Esophagus (tissue), 2 donors: Measurements from ENCODE around the gene RGS5. TPM values are rescaled to one million over a fixed set of nuclear protein-coding genes. Genes with fewer than 3 reads are reported as not detected.

Experiments
- H3K27ac ChIP-seq, 2 donors: one replicate each; pipeline ENCODE4 v1.5.1; 2013; ENCODE audit warnings: low read depth in 2 of 2, mild to moderate bottlenecking in 2 of 2, inconsistent platforms in 1 of 2, low read length in 1 of 2, moderate library complexity in 1 of 2
- H3K27me3 ChIP-seq, 2 donors: one replicate each; pipeline ENCODE4 v1.6.1; 2013; ENCODE audit warnings: low read length in 2 of 2, control low read depth in 1 of 2, mild to moderate bottlenecking in 1 of 2; ENCODE audit not compliant: insufficient read depth in 2 of 2, control insufficient read depth in 1 of 2
- H3K36me3 ChIP-seq, 2 donors: one replicate each; pipeline ENCODE4 v1.6.1; 2013; ENCODE audit warnings: low read length in 1 of 2; ENCODE audit not compliant: control insufficient read depth in 2 of 2, insufficient read depth in 2 of 2
- H3K4me1 ChIP-seq, 2 donors: one replicate each; pipeline ENCODE4 v1.6.1; 2013; ENCODE audit warnings: low read length in 1 of 2; ENCODE audit not compliant: control insufficient read depth in 2 of 2, insufficient read depth in 2 of 2
- H3K4me3 ChIP-seq, 2 donors: one replicate each; pipeline ENCODE4 v1.5.1; 2013; ENCODE audit warnings: low read length in 2 of 2, mild to moderate bottlenecking in 2 of 2, low read depth in 1 of 2, moderate library complexity in 1 of 2
- H3K9me3 ChIP-seq, 2 donors: one replicate each; pipeline ENCODE4 v1.6.1; 2013; ENCODE audit warnings: mild to moderate bottlenecking in 2 of 2, low read depth in 1 of 2, low read length in 1 of 2, moderate library complexity in 1 of 2; ENCODE audit not compliant: control insufficient read depth in 2 of 2, insufficient read depth in 1 of 2
- WGBS, 2 donors: extraction: QIAGEN DNeasy Blood & Tissue Kit; methylation state at CpG; one replicate each; pipeline ENCODE4 v1.1.7; 2013; 5-methylcytosine and 5-hydroxymethylcytosine counted together
- polyA plus RNA-seq, 2 donors: library from polyadenylated mRNA; stranded (reverse); fragments of 200-250 nt; gene quantifications; one replicate each; pipeline ENCODE4 v1.2.3, GENCODE V29; 2013
- donor health status: healthy with polysubstance abuse.
- donor health status: Bipolar disorder and iron deficiency.

RGS5 gene
- polyA plus RNA-seq, 2 donors: 7.1 to 10.8 TPM

- Histone ChIP-seq H3K36me3 (no peaks in the 10 kb centered on the region), H3K27me3 (no peaks in the 10 kb centered on the region), H3K9me3 (no peaks in the 10 kb centered on the region), H3K4me3 (no peak overlapping the region), H3K27ac (no peak overlapping the region), H3K4me1 (no peaks in the 10 kb centered on the region)
- WGBS, 2 donors: 70 to 73% methylated on average over 3 of the region's 3 CpGs
Measured at GRCh38 chr1:163188947-163189346, 13.8 kb downstream of the RGS5 start.

DNA sequence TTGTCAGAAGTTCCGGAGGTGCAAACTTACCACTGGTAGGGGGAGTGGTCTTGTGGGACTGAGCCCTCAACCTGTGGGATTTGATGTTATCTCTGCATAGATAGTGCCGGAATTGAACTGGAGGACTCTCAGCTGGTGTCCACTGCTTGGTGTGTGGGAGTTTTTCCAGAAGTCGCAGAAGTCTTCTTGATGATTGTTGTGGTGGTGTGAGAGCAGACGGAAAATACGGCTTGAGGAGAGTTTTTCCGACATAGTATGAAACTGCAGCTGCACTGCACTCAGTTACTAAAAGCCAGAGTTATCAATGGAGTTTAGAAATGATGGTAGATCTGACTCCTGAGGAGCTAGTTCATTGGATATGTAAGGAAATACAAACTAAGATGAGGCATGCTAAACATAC is 14.9 kb downstream of the RGS5 start:
- Histone ChIP-seq H3K4me3 (no peak overlapping the region), H3K4me1 (no peaks in the 10 kb centered on the region), H3K9me3 (no peaks in the 10 kb centered on the region), H3K27me3 (no peaks in the 10 kb centered on the region), H3K27ac (no peak overlapping the region), H3K36me3 (no peaks in the 10 kb centered on the region)
- 85 to 90% methylated on average over 6 of the region's 6 CpGs for whole genome bisulfite sequencing, 2 donors

GRCh38 chr1:163186862-163187261 is 15.9 kb downstream of the RGS5 start:
- Histone ChIP-seq H3K27ac (no peak overlapping the region), H3K4me1 (no peaks in the 10 kb centered on the region), H3K9me3 (no peaks in the 10 kb centered on the region), H3K4me3 (no peak overlapping the region), H3K36me3 (no peaks in the 10 kb centered on the region), H3K27me3 (no peaks in the 10 kb centered on the region)
- 75 to 78% methylated on average over 2 of the region's 2 CpGs for WGBS, 2 donors

DNA sequence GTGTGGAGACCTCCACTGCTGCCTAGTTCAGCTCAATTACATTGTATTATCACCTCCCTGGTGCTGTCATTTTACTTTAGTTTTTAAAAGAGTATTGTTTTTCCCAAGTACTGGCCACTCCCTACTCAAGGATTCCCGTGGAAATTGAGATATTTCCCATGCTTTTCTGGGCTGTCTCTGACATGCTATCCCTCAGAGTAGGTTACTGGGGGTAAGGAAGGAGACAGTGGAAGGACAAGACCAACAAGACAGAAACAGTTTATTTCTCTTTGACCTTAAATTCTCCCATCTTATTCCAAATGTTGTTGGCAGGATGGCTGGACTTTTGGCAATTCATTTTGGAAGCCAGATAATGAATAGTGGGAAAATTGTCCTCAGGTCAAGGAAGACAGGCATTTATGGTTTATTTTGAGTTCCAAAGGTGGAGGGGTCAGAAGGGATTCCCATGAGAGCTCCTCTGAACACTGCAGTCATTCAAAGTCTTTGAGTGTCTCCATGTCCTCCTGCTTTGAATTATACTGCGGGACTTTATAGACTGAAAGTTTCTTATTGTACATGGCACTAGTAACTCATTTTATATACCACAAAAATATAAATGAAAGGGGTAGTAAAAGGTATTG is 20.3 kb downstream of the RGS5 start:
- H3K4me1 ChIP-seq: peaks cover 0 to 2% of the 10 kb centered on the region in 2 donors
- H3K27me3 ChIP-seq: no peaks in the 10 kb centered on the region
- H3K9me3 ChIP-seq: no peaks in the 10 kb centered on the region
- no peak overlapping the region for H3K4me3 ChIP-seq
- no peak overlapping the region for H3K27ac ChIP-seq
- no peaks in the 10 kb centered on the region for H3K36me3 ChIP-seq
- WGBS, 2 donors: 62 to 67% methylated on average over 2 of the region's 2 CpGs

DNA sequence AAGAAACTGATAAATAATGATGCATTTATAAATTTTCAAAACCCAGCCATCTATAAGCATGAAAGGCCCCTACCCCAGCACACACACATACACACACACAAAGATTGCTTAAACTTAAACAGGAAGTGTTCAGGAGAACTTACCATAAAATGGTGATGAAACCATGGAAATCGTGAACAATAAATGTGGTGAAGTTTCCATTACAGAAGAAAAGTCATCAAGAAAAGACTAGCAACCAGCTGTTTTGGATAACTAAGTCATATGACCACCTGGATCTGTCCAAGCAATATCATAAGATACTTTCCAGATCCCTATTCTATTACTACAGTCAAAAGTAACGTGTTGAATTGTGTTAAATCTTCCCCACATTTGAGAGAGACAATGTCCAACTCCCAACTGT is 24.1 kb downstream of the RGS5 start:
- no peaks in the 10 kb centered on the region for H3K27me3 ChIP-seq
- no peaks in the 10 kb centered on the region for H3K9me3 ChIP-seq
- no peak overlapping the region for H3K27ac ChIP-seq
- peaks cover 0 to 2% of the 10 kb centered on the region in 2 donors for H3K4me1 ChIP-seq
- H3K36me3 ChIP-seq: no peaks in the 10 kb centered on the region
- 67 to 69% methylated on average over 2 of the region's 2 CpGs for WGBS, 2 donors
- no peak overlapping the region for H3K4me3 ChIP-seq

GRCh38 chr1:163176797-163177196 is 25.9 kb downstream of the RGS5 start:
- Histone ChIP-seq H3K36me3 (no peaks in the 10 kb centered on the region), H3K9me3 (no peaks in the 10 kb centered on the region), H3K27ac (no peak overlapping the region), H3K27me3 (no peaks in the 10 kb centered on the region), H3K4me3 (no peak overlapping the region), H3K4me1 (peaks cover 0 to 2% of the 10 kb centered on the region in 2 donors)
- 78 to 86% methylated on average over 4 of the region's 4 CpGs for whole genome bisulfite sequencing, 2 donors

GRCh38 chr1:163174524-163175437 is 27.9 kb downstream of the RGS5 start:
- H3K27me3 ChIP-seq: no peaks in the 10 kb centered on the region
- no peak overlapping the region for H3K27ac ChIP-seq
- H3K4me1 ChIP-seq: peaks cover 0 to 2% of the 10 kb centered on the region in 2 donors
- no peaks in the 10 kb centered on the region for H3K9me3 ChIP-seq
- no peak overlapping the region for H3K4me3 ChIP-seq
- no peaks in the 10 kb centered on the region for H3K36me3 ChIP-seq
- WGBS, 2 donors: 37 to 44% methylated on average over 18 of the region's 18 CpGs

DNA sequence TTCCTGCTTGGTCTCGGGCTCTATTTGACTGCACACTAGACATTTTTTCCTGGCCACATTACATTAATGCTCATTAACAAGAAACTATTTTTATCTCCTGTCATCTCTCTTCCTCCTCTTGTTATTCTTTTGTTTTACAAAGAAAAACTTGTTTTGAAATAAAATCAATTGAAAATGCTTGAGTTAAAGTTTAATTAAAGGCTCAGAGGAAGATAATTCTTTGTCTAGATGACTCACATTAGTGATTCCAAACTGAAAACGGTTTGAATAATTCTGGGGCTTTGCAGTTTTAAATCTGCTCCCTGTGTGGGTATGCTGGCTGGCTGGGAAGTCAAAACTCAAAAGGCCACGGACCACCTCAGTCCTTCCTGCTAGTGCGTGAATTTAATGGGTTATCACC is 29.6 kb downstream of the RGS5 start:
- Histone ChIP-seq H3K27me3 (no peaks in the 10 kb centered on the region), H3K36me3 (no peaks in the 10 kb centered on the region), H3K27ac (no peak overlapping the region), H3K4me3 (no peak overlapping the region), H3K9me3 (no peaks in the 10 kb centered on the region), H3K4me1 (peaks cover 0 to 2% of the 10 kb centered on the region in 2 donors)
- 43 to 47% methylated on average over 4 of the region's 4 CpGs for WGBS, 2 donors

DNA sequence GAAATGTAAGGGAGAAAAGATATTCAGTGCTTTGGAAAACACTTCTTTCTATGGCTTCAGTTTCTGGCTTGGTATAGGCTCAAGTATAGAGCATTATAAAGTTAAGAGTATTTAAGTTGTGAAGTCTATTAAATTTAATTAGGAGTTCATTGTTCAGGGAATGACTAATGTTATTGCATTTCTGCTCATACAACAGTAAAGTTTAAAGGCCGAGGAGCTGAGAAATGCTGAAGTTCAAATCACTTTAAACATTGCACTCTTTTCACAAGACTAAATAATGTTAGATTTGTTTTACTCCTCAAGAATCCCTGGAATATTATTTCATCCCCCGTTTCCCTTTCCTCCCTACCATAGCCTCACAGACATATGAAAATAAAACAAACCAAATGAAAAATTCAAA is 30.1 kb downstream of the RGS5 start:
- Histone ChIP-seq H3K4me3 (no peak overlapping the region), H3K27me3 (no peaks in the 10 kb centered on the region), H3K27ac (no peak overlapping the region), H3K36me3 (no peaks in the 10 kb centered on the region), H3K4me1 (peaks cover 0 to 2% of the 10 kb centered on the region in 2 donors), H3K9me3 (no peaks in the 10 kb centered on the region)
- WGBS, 2 donors: 52 to 61% methylated on average over 2 of the region's 2 CpGs
